Smooth muscle cell of the pulmonary artery (primary cell): Measurements from ENCODE around the gene MED13. TPM values are rescaled to one million over a fixed set of nuclear protein-coding genes. Genes with fewer than 3 reads are reported as not detected.

Experiments
- total RNA-seq: library from RNA; depleted of rRNA; stranded (reverse); fragments of >200 nt; gene quantifications from 2 replicates; pipeline ENCODE4 v1.2.3, GENCODE V29; 2014

MED13 gene
- 51.4 and 59.7 TPM in 2 replicates for total RNA-seq

GRCh38 chr17:62064791-62065563 is at the start of gene MED13:
Gene MED13 (minus strand): TSS chr17:62065278. CDS start chr17:62065205, 73 bp downstream.

GRCh38 chr17:61927208-61928100 is 137.6 kb downstream of the MED13 start, which contains the start of gene INTS2:
Gene INTS2 (minus strand): TSS chr17:61927982. CDS start chr17:61926644, 1,338 bp downstream.

Other genes starting within 250 kb of the MED13 start
- 1.7 and 3.2 TPM in 2 replicates for gene BRIP1, start 201.8 kb downstream of the MED13 start, total RNA-seq
- gene INTS2, start 137.3 kb downstream of the MED13 start, total RNA-seq = 13.3 and 16.2 TPM in 2 replicates